GM12878 (cell line): ENCODE measurements around the gene TEX22. TPM values are rescaled to one million over a fixed set of nuclear protein-coding genes. Genes with fewer than 3 reads are reported as not detected.

Experiments
- ATF3 ChIP-seq: IDR thresholded peaks from 2 replicates; pipeline ENCODE4 v1.6.1; 2011; ENCODE audit warnings: low read depth, mild to moderate bottlenecking, low read length, moderate library complexity, borderline replicate concordance; ENCODE audit errors: extremely low read depth
- BMI1 ChIP-seq: fragments of 450-650 bp; IDR thresholded peaks from 2 replicates; pipeline ENCODE4 v1.6.1; 2016; ENCODE audit warnings: mild to moderate bottlenecking, moderate library complexity, borderline replicate concordance
- CHD2 ChIP-seq: IDR thresholded peaks from 2 replicates; pipeline ENCODE4 v1.6.1; 2011; ENCODE audit warnings: low read depth, low read length, improper control_type of control experiment, borderline replicate concordance
- E2F8 ChIP-seq: fragments of 450-650 bp; IDR thresholded peaks from 2 replicates; pipeline ENCODE4 v1.6.1; 2018; ENCODE audit warnings: mild to moderate bottlenecking, low read depth, moderate library complexity; ENCODE audit not compliant: partially characterized antibody
- EGR1 ChIP-seq, 2 experiments: IDR thresholded peaks; 1 replicate in 1 of 2; 2 replicates in 1 of 2; pipeline ENCODE4 v1.6.1; 2011 to 2012; ENCODE audit warnings: low read depth in 2 of 2, low read length in 2 of 2, borderline replicate concordance in 1 of 2, mild to moderate bottlenecking in 1 of 2, moderate library complexity in 1 of 2
- GATAD2B ChIP-seq: fragments of 450-650 bp; conservative IDR thresholded peaks from 2 replicates; pipeline ENCODE4 v1.6.1; 2017; ENCODE audit warnings: low read depth, mild to moderate bottlenecking, moderate library complexity
- JUND ChIP-seq: IDR thresholded peaks from 2 replicates; pipeline ENCODE4 v1.6.1; 2012; ENCODE audit warnings: low read depth, mild to moderate bottlenecking, low read length, improper control_type of control experiment, moderate library complexity
- KDM1A ChIP-seq: fragments of 200-600 bp; sonication (generic); IDR thresholded peaks from 2 replicates; pipeline ENCODE4 v1.6.1; 2016; ENCODE audit warnings: borderline replicate concordance
- LARP7 ChIP-seq: fragments of 450-650 bp; IDR thresholded peaks from 2 replicates; pipeline ENCODE4 v1.6.1; 2017; ENCODE audit warnings: mild to moderate bottlenecking
- MYB ChIP-seq: fragments of 150-350 bp; IDR thresholded peaks from 2 replicates; pipeline ENCODE4 v1.6.1; 2014; ENCODE audit warnings: mild to moderate bottlenecking, low read depth, low read length, borderline replicate concordance
- NR2C1 ChIP-seq: fragments of 450-650 bp; IDR thresholded peaks from 2 replicates; pipeline ENCODE4 v1.6.1; 2017; ENCODE audit warnings: antibody characterized with exemption, mild to moderate bottlenecking, moderate library complexity
- PAX5 ChIP-seq: IDR thresholded peaks from 2 replicates; pipeline ENCODE4 v1.6.1; 2011; ENCODE audit warnings: low read depth, low read length, borderline replicate concordance
- RAD51 ChIP-seq: fragments of 450-650 bp; IDR thresholded peaks from 2 replicates; pipeline ENCODE4 v1.6.1; 2016; ENCODE audit warnings: moderate library complexity, mild to moderate bottlenecking, inconsistent platforms
- SIN3A ChIP-seq: IDR thresholded peaks from 2 replicates; pipeline ENCODE4 v1.6.1; 2012; ENCODE audit warnings: low read depth, low read length, improper control_type of control experiment
- SMARCA5 ChIP-seq: fragments of 450-650 bp; IDR thresholded peaks from 2 replicates; pipeline ENCODE4 v1.6.1; 2017; ENCODE audit warnings: mild to moderate bottlenecking
- STAT3 ChIP-seq: IDR thresholded peaks from 2 replicates; pipeline ENCODE4 v1.6.1; 2011; ENCODE audit warnings: low read depth, low read length, improper control_type of control experiment
- TCF12 ChIP-seq: IDR thresholded peaks from 2 replicates; pipeline ENCODE4 v1.6.1; 2011; ENCODE audit warnings: low read depth, mild to moderate bottlenecking, low read length
- YY1 ChIP-seq: IDR thresholded peaks from 2 replicates; pipeline ENCODE4 v1.6.1; 2011; ENCODE audit warnings: low read depth, mild to moderate bottlenecking, low read length
- ZBTB33 ChIP-seq: fragments of 450-650 bp; IDR thresholded peaks from 2 replicates; pipeline ENCODE4 v1.6.1; 2017; ENCODE audit warnings: mild to moderate bottlenecking
- ZNF384 ChIP-seq: IDR thresholded peaks from 2 replicates; pipeline ENCODE4 v1.6.1; 2012; ENCODE audit warnings: low read depth, mild to moderate bottlenecking, low read length, improper control_type of control experiment, borderline replicate concordance
- polyA plus RNA-seq, 11 experiments: library from polyadenylated mRNA; depleted of rRNA in 4 of 11; unstranded in 6 of 11; stranded (reverse) in 5 of 11; fragments of >200 nt; fragmentation: Nextera tagmentation in 4 of 11; fragmentation: Illumina TruSeq in 1 of 11; extraction: Ambion mirVana in 4 of 11; extraction: Trizol in 1 of 11; gene quantifications; 1 replicate in 1 of 11; 2 replicates in 10 of 11; pipeline versions ENCODE4 v1.2.1 to v1.2.3, GENCODE V29; 2011 to 2016; ENCODE audit warnings: inconsistent platforms in 2 of 11, missing spikeins in 2 of 11, low read depth in 1 of 11
- total RNA-seq, 4 experiments: library from RNA; depleted of rRNA in 3 of 4; stranded (reverse); fragments of >200 nt in 3 of 4; fragmentation: Illumina TruSeq in 1 of 4; extraction: Trizol in 1 of 4; gene quantifications; 2 replicates each; pipeline versions ENCODE4 v1.2.1 to v1.2.3, GENCODE V29; 2013 to 2021
- TF ChIP-seq, protein P1 (sequence below): IDR thresholded peaks from 2 replicates; pipeline ENCODE4 v1.6.1; 2012; ENCODE audit warnings: low read depth, low read length, improper control_type of control experiment
- TF ChIP-seq, protein P2 (sequence below): IDR thresholded peaks from 2 replicates; pipeline ENCODE4 v1.6.1; 2011; ENCODE audit warnings: borderline replicate concordance, low read depth, mild to moderate bottlenecking, moderate library complexity, mixed read lengths, low read length; ENCODE audit not compliant: insufficient read depth; ENCODE audit errors: extremely low read length
- TF ChIP-seq, protein P3 (sequence below): fragments of 450-650 bp; conservative IDR thresholded peaks from 2 replicates; pipeline ENCODE4 v1.6.1; 2017; ENCODE audit warnings: mild to moderate bottlenecking, moderate library complexity

The TEX22 gene
- total and polyA plus RNA-seq, 10 of the 15 experiments (the other 5 are each of a cell fraction or from before 2014, with no cell fraction given): 0.02 to 4.0 (median 0.63) TPM; not detected in 1

DNA sequence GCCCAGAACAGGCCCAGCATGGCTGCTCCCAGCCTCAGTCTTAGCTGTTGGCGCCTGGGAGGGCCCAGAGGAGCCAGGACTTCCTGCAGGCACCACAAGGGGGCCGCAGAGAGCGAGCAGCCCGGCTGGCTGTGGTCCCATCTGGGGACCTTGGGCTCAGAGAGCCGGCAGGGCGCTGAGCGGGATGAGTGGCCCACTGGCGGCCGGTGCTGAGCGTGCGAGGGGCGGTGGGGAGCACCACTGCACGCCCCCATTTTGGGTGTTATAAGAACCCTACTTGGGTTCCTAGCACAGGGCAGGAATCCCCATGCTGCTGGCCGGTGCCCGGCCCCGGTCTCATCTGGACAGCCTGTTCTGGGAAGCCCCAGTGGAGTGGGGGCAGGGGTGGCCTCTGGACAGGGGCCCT is 50.4 kb downstream of the TEX22 start (continued):
- TF ChIP-seq ZBTB33 (peak; percentile 77; the same call in 1 of the 2 replicates), EGR1 (IDR thresholded peaks at IDR 0.05; ENCODE audit: borderline replicate concordance in 1 of 2, low read depth in 2 of 2, low read length in 2 of 2) (no peak), SIN3A (no peak), GATAD2B (peak; percentile 51; the same call in 1 of the 2 replicates), CHD2 (no peak), TCF12 (no peak), NR2C1 (no peak), ATF3 (no peak), SMARCA5 (no peak), MYB (no peak), KDM1A (no peak), BMI1 (no peak), LARP7 (no peak), STAT3 (no peak), RAD51 (no peak), ZNF384 (no peak), PAX5 (no peak), JUND (no peak), YY1 (peak; percentile 56), E2F8 (no peak)
- TF ChIP-seq, protein P1, sequence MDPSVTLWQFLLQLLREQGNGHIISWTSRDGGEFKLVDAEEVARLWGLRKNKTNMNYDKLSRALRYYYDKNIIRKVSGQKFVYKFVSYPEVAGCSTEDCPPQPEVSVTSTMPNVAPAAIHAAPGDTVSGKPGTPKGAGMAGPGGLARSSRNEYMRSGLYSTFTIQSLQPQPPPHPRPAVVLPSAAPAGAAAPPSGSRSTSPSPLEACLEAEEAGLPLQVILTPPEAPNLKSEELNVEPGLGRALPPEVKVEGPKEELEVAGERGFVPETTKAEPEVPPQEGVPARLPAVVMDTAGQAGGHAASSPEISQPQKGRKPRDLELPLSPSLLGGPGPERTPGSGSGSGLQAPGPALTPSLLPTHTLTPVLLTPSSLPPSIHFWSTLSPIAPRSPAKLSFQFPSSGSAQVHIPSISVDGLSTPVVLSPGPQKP: no peak
- TF ChIP-seq, protein P2, sequence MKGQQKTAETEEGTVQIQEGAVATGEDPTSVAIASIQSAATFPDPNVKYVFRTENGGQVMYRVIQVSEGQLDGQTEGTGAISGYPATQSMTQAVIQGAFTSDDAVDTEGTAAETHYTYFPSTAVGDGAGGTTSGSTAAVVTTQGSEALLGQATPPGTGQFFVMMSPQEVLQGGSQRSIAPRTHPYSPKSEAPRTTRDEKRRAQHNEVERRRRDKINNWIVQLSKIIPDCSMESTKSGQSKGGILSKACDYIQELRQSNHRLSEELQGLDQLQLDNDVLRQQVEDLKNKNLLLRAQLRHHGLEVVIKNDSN: no peak
- TF ChIP-seq, protein P3, sequence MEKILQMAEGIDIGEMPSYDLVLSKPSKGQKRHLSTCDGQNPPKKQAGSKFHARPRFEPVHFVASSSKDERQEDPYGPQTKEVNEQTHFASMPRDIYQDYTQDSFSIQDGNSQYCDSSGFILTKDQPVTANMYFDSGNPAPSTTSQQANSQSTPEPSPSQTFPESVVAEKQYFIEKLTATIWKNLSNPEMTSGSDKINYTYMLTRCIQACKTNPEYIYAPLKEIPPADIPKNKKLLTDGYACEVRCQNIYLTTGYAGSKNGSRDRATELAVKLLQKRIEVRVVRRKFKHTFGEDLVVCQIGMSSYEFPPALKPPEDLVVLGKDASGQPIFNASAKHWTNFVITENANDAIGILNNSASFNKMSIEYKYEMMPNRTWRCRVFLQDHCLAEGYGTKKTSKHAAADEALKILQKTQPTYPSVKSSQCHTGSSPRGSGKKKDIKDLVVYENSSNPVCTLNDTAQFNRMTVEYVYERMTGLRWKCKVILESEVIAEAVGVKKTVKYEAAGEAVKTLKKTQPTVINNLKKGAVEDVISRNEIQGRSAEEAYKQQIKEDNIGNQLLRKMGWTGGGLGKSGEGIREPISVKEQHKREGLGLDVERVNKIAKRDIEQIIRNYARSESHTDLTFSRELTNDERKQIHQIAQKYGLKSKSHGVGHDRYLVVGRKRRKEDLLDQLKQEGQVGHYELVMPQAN: no peak
- TF ChIP-seq, all 136 proteins: peak for 6
